Right lung (tissue), 5 donors: ENCODE data around the gene MUSK. TPM values are rescaled to one million over a fixed set of nuclear protein-coding genes. Genes with fewer than 3 reads are reported as not detected.
"Not testable (repeated sequence)": the region's sequence is repeated elsewhere in the genome, so short reads cannot be mapped to it uniquely, and the experiment has no call there.

Experiments used
- DNase-seq, 2 donors: peaks; one replicate each; pipeline ENCODE4 v3.0.0-alpha.2; 2013
- polyA plus RNA-seq, 5 donors: library from polyadenylated mRNA; unstranded; fragments of 120-200 nt; gene quantifications; one replicate each; pipeline versions ENCODE4 v1.2.1 to v1.2.3, GENCODE V29; 2013; ENCODE audit warnings: inconsistent platforms in 1 of 5, low replicate concordance in 1 of 5; ENCODE audit not compliant: insufficient read length in 5 of 5, insufficient read depth in 1 of 5

MUSK gene
- polyA plus RNA-seq, 5 donors: 0.43 to 0.67 (median 0.55) TPM

DNA sequence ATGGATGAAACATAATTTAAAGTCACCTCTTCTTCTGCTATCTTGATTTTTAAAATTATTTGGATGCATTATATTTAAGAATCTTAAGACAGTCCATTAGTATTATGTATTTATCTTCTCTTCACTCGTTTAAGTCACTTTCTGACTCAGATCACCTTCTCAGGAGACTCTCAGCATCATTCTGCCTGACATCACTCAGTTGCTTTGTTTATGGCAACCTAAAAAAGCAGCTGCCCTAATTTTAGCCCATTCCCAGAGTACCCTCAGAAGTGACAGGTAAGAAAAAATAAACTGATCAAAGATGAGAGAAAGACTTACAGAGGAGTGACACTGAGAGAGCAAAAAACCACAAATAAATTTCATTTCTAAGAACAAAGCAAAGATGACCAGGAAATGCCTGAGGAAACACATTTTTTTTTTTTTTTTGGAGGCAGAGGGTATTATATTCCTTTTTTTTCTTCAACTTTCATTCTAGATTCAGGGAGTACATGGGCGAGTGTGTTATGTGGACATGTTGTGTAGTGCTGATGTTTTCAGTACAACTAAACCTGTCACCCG is 140.5 kb downstream of the MUSK start:
- no peak for DNase-seq

DNA sequence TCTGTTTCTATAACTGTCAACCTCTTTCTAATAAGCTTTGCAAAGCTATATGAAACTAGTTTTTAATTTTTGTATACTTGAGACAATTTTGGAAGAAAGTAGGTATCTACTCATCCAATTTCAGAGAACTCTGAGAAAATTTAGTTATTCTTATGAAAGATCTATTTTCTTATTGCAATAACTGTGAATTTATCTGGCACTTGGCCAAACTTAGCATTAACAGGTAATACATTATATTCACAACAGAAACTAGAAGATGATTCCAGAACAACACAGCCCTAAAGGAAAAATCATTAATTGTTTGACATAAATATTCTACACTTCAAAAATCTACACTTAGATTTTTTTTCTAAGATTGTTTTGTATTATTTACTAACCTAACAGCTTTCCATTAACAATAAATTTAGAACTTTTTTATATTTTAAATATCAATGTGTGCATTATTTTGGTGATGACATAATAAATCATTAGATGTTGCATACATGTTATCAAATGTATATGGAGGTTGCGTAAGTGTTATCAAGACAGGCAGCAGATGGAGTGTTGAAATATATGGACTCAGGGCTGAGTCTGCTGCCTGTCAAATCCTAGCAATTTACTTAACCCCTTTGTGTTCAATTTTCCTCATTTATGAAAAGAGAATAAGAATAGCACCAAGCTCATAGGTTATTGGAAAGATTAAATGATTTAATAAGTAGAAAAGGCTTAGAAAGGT is 141.8 kb downstream of the MUSK start:
- peak in 1 of 2 donors; percentile 49 for DNase-seq

DNA sequence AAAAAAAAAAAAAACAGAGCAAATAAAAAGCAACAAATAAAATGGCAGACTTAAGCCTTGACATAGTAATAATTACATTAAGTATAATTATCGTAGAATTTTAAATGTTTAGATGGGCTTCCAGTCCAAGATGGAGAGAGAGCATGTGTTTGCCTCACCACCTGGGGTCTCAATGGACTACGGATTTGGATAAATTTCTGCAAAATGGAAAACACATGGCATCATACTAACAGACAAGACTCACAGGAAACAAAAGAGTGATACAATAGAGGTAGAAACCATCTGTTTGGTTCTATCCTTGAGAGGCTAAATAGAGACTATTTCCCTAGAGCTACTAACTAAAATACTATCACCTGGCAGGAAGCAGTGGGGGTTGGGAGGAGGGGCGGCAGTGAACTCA is 144.3 kb downstream of the MUSK start:
- DNase-seq: no peak

DNA sequence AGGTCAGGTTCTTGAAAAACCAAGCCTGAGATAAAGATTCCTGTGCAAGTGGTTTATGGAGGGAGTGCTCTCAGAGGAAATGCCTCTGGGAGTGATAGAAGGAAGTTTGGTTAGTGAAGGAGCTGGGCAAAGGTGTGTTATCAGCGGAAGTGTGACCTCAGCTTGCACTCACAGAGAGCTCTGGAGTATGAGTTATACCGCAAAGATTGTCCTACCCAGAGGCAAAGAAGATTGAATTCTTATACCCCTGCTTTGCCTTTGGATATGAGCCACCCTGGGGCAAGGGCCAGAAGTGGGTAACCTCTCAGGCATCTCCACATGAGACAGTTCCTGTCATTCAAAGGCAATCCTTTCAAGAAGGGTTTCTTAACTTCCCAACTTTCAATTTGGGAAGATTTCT is 145.6 kb downstream of the MUSK start:
- no peak for DNase-seq

DNA sequence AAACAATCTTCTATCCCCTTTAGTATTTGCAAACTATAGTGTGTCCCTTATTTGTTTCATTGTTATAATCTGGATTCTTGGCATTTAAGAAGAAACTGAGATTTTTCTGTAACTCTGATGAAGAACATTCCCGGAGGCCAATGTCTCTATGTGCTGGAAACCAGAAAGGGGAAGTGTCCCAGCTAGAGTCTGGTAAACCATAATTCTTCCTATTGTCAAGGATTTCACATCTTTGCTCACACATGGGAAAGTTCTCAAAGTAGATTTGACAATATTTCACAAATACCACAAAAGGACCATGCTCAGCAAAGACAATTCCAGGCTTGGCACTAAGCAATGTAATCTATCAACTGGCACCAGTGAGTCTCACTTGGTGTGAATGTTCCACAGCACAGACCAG is 146.8 kb downstream of the MUSK start:
- DNase-seq: no peak

DNA sequence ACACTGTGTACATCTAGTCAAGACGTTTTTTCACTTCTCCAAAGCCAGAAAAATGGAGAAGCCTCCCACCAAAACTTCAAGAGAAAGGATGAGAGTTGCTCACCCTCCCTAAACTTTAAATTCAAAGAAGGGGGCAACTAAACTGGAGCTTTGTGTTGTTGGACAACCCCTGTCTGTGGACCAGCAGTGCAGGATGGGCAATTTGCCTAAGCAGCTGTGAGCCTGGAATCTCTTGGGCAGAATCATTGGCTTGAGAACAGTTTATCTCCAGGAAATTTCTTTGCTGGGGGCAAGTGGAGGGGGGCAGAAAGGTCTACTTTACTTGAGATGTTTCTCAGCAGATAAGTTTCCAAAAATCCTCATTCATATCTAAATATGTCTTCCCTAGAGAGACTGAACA is 151.8 kb downstream of the MUSK start:
- DNase-seq: no peak

DNA sequence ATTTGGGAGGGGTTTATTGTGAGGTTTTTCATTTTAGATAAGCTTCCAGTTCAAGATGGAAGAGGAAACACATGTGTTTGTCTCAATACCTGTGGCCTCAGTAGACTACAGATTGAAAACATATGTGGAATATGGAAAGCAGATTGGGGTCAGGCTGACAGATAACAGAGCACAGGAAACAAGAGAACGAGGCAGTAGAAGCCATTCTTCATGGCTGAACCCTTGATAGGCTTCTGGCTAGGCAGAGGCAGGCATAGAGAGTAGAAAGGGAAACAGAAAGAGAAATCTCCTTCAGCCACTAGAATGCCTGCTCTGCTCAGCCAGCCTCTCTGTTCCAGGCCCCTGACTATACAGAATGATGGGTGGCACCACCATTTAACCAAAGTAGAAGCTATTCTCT is 152.5 kb downstream of the MUSK start:
- no peak for DNase-seq

DNA sequence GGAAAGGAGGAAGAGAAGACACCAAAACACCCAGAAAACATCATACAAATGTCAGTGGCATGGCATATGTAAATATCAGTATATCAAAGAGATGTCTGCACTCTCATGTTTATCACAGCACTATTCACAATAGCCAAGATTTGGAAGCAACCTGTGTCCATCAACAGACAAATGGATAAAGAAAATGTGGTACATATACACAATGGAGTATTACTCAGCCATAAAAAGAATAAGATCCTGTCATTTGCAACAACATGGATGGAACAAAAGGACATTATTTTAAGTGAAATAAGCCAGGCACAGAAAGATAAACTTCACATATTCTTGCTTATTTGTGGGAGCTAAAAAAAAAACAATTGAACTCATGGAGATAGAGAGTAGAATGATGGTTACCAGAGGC is 156.5 kb downstream of the MUSK start:
- not testable (repeated sequence) for DNase-seq

DNA sequence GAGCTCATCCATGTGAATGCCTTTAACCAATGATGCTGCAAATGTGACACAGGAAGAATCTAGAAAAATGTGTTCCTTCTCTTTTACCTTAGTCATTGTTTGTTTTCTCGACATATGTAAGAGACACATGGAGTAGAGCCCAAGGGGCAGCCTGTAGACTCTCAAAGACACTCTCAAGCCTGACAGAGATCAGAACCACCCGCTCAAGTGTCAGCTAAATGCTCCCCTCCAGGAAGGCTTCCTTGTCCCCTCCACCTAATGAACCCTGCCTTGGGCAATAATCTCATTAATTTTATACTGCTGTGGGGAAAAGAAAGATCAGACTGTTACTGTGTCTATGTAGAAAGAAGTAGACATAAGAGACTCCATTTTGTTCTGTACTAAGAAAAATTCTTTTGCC is 157.4 kb downstream of the MUSK start:
- DNase-seq: no peak

DNA sequence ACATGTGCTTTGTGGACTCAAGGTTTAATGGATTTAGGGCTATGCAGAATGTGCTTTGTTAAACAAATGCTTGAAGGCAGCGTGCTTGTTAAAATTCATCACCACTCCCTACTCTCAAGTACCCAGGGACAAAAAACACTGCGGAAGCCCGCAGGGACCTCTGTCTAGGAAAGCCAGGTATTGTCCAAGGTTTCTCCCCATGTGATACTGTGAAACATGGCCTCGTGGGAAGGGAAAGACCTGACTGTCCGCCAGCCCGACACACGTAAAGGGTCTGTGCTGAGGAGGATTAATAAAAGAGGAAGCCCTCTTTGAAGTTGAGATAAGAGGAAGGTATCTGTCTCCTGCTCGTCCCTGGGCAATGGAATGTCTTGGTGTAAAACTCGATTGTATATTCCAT is 157.8 kb downstream of the MUSK start:
- not testable (repeated sequence) for DNase-seq

DNA sequence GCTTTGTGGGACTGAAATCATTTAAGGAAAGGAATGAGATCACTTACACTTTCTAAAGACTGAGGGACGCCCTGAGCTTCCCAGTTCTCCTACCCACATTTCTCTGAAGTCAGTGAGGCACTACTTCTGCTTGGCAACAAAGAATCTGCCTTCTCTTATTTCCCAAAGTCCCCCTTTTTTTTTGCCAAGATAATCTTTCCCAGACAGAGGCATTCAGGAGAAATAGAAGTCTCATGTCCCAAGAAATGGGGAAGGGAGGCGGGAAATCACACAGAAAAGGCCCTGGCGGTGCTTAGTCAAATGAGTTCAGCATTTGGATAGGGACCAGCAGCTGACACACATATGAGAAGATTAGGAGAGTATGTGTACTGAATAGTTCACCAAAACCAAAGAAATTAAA is 159.7 kb downstream of the MUSK start:
- DNase-seq: peak; percentile 57 to 69

DNA sequence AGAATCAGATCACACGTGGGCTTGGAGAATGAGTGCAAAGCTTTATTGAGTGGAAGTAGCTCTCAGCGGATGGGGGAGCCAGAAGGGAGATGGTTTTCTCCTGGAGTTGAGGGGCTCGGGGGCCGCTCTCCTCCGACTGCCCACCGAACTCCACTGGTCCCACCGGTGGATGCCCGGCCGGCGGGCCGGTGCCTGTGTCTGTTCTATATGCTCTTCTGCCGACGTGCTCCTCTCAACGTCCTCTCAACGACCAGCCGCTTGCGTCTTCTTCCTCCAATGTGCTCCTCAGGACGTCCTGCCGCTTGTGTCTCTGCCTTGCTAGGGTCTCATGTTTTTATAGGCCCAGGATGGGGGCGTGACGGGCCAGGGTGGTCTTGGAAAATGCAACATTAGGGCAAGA is 161.9 kb downstream of the MUSK start:
- DNase-seq: no peak

DNA sequence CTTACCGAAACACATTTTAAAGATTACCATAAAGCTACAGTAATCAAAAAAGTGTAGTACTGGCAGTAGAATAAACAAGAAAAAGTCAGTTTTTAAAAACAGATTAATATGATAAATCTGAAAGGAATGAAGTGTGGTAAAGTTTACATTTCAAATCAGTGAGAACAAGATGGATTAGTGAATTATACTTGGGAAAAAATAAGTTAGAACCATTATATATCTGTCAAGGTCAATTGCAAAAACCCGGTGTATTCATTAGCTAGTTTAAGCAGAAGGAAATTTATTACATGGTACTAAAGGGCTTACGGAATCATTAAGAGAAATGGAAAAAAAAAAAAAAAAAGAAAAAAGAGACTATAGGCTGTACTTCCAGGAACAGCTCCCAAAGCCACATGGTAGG is 164.3 kb downstream of the MUSK start:
- DNase-seq: no peak

DNA sequence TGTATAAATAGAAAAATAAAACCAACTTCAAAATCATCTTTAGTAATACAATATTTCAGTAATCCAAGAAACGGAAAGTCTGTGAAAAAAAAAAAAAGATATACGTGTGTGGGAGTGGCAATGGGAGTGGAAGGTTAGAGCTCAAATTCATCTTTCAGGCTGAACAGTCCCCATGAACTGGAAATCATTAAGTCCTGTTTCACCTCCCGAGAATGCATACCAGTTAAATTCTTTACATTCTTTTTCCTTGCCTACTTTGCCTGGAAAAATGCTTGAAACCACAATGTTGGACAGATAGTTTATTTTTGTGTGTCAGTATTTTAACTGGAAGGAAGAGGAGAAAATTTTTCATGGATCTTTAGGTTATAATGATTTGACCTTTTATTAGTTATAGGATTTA is 166.8 kb downstream of the MUSK start:
- DNase-seq: no peak

DNA sequence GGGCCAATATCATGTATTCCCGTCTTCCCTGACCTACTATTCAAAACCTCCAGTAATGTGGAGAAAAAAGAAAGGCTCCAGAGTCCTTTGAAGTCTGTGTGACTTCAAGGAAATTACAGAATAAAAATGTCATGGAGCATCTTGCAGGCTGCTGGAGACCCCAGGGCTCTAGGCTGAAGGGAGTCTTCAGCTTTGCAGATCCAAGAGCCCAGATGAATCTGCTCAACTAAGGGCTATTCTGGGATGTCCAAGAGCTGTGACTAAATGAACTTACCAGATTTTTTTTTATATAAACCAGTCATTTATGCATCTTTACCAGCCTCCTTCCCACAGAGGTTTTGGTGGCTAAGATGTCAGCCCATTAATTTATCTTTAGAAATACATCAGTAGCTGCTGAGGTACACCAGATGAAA is 167.3 kb downstream of the MUSK start:
- DNase-seq: no peak

DNA sequence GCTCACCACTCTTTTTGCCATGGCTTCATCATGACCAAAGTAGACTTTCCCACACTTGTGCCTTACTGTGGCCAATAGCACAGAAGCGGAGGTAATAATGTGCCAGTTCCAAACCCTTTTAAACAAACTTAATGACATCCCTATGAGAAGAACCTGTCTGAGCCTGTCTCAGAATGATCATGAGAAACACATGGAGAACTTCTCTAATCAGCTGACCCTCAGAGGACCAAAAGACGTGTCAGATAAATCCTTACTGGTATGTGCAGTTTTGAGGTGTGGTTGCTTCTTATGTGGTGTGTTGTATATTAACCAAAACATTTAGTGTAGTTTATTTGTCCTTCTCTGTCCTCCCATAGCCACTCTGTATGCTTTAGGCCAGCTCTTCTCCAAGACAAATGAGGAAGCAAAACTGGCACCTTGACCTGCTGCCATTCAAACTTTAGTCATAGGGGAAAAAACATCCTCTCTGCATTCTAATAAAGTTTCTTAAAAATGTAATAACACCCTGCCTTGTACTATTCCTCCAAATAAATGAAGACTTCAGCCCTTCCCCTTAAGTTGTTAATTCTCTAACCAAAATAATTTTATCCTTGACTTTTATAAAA is 168.9 kb downstream of the MUSK start:
- DNase-seq: no peak

DNA sequence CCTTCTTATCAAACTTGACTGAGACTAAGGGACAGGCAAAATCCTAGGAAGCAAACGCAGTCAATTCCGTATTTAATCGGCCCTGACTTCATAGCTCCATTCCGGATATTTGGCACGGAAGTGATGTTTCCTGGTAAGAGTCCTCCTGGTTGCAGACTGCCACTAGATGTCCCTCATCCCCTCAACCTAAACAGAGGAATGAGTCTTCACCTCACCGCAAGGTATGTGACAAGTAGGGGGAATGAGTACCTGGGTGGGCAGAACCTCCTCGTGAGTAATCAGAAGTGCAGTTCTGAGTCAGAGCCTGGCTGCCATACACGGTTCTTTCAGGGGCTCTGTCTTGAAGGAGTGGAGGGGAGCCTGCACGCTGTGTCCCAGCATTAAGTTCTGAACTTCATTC is 173.6 kb downstream of the MUSK start:
- no peak for DNase-seq

DNA sequence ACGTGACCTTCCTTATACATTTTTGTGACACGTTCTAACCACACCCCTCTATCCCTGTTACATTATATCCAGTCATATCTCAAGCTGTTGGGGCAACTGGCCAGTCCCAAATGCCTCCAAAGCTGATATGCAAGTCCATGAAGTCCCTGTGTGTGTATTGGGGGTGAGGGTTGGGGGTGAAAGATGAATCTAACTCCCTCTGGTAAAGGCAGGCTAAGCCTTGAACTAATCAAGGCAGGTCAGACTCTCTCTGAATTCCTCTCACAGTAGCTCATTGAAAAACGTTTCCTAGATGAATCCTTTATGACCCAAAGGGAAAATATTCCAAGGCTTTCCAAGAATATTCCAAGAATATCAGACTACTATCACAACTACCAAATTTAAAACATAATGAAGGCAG is 174.4 kb downstream of the MUSK start:
- DNase-seq: no peak

DNA sequence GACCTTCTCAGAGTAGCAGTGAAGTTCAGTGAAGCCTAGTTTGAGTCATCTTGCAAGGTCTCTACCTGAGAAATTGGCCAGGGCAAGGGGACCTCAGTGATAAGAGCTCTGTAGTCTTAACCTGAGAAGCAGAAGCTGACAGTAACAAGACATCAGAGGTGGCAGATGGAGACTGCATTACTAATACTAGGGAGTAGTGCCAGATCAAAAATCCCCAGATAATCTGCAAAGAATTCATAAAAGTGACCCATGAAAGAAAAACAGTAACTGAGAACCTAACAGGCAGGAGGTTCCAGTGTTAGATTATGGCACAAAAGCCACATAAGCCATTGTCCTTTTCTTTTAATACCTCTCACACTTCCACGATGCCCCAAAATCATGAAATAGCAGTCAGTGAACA is 175.5 kb downstream of the MUSK start:
- DNase-seq: no peak

DNA sequence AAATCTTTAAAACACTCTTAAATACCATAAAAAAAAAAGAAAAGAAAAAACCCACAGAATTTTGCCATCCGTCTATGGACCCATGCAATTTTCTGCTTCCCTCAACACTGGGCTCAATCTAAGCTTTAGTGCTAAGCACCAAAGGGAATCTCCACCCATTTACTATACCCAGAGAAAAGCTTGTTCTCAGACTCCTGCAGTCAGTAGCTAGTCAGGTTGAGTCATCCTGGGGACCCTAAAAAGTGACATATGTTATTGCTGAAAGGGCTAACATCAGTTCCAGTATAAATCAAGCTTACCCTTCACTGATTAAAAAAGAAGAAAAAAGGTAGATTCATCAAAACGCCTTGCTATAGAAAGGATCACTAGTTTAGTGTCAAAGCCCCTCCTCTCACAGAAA is 177.6 kb downstream of the MUSK start:
- no peak for DNase-seq

DNA sequence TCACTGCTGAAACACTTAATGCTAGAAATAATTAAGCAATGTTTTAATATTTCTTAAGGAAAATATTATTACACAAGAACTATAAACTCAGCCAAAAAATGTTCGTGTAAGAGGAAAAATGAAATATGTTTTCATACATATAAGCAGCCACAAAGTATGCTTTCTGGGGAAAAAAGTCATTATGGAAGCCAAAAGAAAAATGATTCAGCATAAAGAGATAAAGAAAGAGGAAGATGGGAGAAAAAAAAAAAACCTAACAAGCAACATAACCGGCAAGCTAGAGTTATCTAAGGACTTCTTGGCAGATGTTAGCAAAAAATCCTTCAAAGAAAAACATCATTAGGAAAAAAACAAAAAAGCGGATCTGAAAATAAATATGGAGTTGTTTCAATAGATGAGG is 179.1 kb downstream of the MUSK start:
- DNase-seq: peak; percentile 45 to 60

DNA sequence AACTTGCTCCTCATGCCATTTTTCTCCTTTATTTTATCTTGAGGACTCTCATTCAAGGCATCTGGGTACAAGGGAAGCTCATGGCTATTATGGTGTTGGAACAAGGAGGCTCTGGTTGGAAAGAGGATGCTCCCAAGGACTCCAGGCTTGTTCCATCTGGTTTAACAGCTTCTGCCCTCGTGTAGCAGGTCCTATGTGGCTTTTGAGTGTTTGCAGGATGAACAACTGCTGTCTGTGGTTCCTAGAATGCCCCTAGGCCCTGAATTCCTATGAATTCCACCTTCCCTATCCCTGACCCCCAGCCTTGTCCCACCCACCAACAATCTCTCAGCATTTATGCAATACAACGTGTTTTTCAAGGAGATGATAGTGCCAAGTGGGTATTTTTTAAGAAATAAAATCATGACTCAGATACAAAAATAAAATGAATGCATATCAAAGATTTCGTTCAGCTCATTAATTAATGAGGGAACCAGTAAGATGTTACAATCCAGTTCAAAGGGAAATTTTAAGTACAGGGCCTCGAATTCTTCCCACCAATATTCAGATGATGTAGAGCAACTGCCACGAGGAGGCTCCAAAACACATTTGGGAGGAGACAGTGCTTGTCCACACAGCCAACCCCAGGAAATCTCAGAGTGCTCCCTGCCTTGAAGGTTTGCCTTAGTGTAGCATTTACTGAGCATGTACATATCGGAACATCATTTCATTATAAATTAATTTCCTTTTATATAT is 182.0 kb downstream of the MUSK start:
- DNase-seq: no peak
